ENCODE data around the gene USP10. TPM values are rescaled to one million over a fixed set of nuclear protein-coding genes. Genes with fewer than 3 reads are reported as not detected.

The USP10 gene, protein sequence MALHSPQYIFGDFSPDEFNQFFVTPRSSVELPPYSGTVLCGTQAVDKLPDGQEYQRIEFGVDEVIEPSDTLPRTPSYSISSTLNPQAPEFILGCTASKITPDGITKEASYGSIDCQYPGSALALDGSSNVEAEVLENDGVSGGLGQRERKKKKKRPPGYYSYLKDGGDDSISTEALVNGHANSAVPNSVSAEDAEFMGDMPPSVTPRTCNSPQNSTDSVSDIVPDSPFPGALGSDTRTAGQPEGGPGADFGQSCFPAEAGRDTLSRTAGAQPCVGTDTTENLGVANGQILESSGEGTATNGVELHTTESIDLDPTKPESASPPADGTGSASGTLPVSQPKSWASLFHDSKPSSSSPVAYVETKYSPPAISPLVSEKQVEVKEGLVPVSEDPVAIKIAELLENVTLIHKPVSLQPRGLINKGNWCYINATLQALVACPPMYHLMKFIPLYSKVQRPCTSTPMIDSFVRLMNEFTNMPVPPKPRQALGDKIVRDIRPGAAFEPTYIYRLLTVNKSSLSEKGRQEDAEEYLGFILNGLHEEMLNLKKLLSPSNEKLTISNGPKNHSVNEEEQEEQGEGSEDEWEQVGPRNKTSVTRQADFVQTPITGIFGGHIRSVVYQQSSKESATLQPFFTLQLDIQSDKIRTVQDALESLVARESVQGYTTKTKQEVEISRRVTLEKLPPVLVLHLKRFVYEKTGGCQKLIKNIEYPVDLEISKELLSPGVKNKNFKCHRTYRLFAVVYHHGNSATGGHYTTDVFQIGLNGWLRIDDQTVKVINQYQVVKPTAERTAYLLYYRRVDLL
- total RNA-seq (31.8 and 48.6 TPM in 2 replicates), polyA plus RNA-seq (59.1 and 70.2 TPM in 2 replicates), polyA minus RNA-seq (ENCODE audit: low replicate concordance) (261 and 483 TPM in 2 replicates)
- polyA plus RNA-seq (2012): 62.9 and 68.5 TPM in 2 replicates

GRCh38 chr16:84699712-84700445 lies at the start of gene USP10:
USP10 (plus strand) TSS chr16:84700000; CDS start chr16:84700091, 91 bp downstream.
- H3K79me2 ChIP-seq (ENCODE audit: control insufficient read depth, insufficient read depth, low read length): peaks cover 48% of the 10 kb centered on the region
- peak; percentile 59 to 64 for DNase-seq (ENCODE audit: low read depth in 2 of 2)

GRCh38 chr16:84650062-84650991 lies 49.5 kb upstream of the USP10 start:
- Histone ChIP-seq H3K36me3 (ENCODE audit: control insufficient read depth, insufficient read depth, low read length) (peaks cover 2% of the 10 kb centered on the region), H3K79me2 (ENCODE audit: control insufficient read depth, insufficient read depth, low read length) (peaks cover 17% of the 10 kb centered on the region), H3K27ac (ENCODE audit: insufficient read depth, low read length) (no peak overlapping the region), H3K27me3 (ENCODE audit: control insufficient read depth, insufficient read depth, low read length) (no peaks in the 10 kb centered on the region), H4K20me1 (ENCODE audit: control insufficient read depth, extremely low read depth, insufficient read depth, low read length) (no peaks in the 10 kb centered on the region), H2AFZ (ENCODE audit: low read length) (no peak overlapping the region), H3K9me3 (ENCODE audit: control insufficient read depth, insufficient read depth, low read depth, low read length) (no peaks in the 10 kb centered on the region), H3K4me1 (ENCODE audit: control insufficient read depth, extremely low read depth, insufficient read depth, low read length) (peaks cover 3% of the 10 kb centered on the region), H3K4me3 (replicated peaks in 1 of 4; ENCODE audit: control extremely low read depth in 1 of 4, insufficient read depth in 1 of 4, low read depth in 3 of 4, low read length in 4 of 4) (peak overlapping the region in 1 of 4 experiments; percentile 20), H3K9ac (ENCODE audit: insufficient read depth, low read length) (no peak overlapping the region), H3K4me2 (ENCODE audit: extremely low read depth, insufficient read depth, low read length) (no peak overlapping the region)
- TF ChIP-seq CTCF (conservative IDR thresholded peaks at IDR 0.05 in 1 of 2, IDR thresholded peaks at IDR 0.05 in 1 of 2; ENCODE audit: low read depth in 1 of 2, low read length in 2 of 2) (no peak), EZH2 (IDR thresholded peaks at IDR 0.05; ENCODE audit: low read length, missing control alignments) (no peak)
- peak; percentile 23 to 80 for DNase-seq (ENCODE audit: low read depth in 2 of 2)

More at GRCh38 chr16:84699712-84700445, at the start of gene USP10:
- Histone ChIP-seq H3K27ac (ENCODE audit: insufficient read depth, low read length) (peak within 1 kb of the TSS; percentile 79), H3K36me3 (ENCODE audit: control insufficient read depth, insufficient read depth, low read length) (no peaks in the 10 kb centered on the region), H3K9me3 (ENCODE audit: control insufficient read depth, insufficient read depth, low read depth, low read length) (no peaks in the 10 kb centered on the region), H2AFZ (ENCODE audit: low read length) (peak within 1 kb of the TSS; percentile 71), H3K4me1 (ENCODE audit: control insufficient read depth, extremely low read depth, insufficient read depth, low read length) (peaks cover 5% of the 10 kb centered on the region), H3K4me3 (replicated peaks in 1 of 4; ENCODE audit: control extremely low read depth in 1 of 4, insufficient read depth in 1 of 4, low read depth in 3 of 4, low read length in 4 of 4) (peak within 1 kb of the TSS; percentile 79 to 90 (median 80)), H3K9ac (ENCODE audit: insufficient read depth, low read length) (peak within 1 kb of the TSS; percentile 88), H4K20me1 (ENCODE audit: control insufficient read depth, extremely low read depth, insufficient read depth, low read length) (no peaks in the 10 kb centered on the region), H3K27me3 (ENCODE audit: control insufficient read depth, insufficient read depth, low read length) (no peaks in the 10 kb centered on the region), H3K4me2 (ENCODE audit: extremely low read depth, insufficient read depth, low read length) (peak within 1 kb of the TSS; percentile 93)
- no peak for TF ChIP-seq EZH2 (IDR thresholded peaks at IDR 0.05; ENCODE audit: low read length, missing control alignments)

- H2AFZ ChIP-seq (ENCODE audit: low read length): no peak overlapping the region
- DNase-seq (ENCODE audit: low read depth in 2 of 2): no peak
- H3K9ac ChIP-seq (ENCODE audit: insufficient read depth, low read length): no peak overlapping the region
- H3K4me3 ChIP-seq (replicated peaks in 1 of 4; ENCODE audit: control extremely low read depth in 1 of 4, insufficient read depth in 1 of 4, low read depth in 3 of 4, low read length in 4 of 4): no peak overlapping the region
- H4K20me1 ChIP-seq (ENCODE audit: control insufficient read depth, extremely low read depth, insufficient read depth, low read length): no peaks in the 10 kb centered on the region
- H3K36me3 ChIP-seq (ENCODE audit: control insufficient read depth, insufficient read depth, low read length): peaks cover 13% of the 10 kb centered on the region
- H3K4me1 ChIP-seq (ENCODE audit: control insufficient read depth, extremely low read depth, insufficient read depth, low read length): peaks cover 3% of the 10 kb centered on the region
- H3K27me3 ChIP-seq (ENCODE audit: control insufficient read depth, insufficient read depth, low read length): no peaks in the 10 kb centered on the region
- peaks cover 17% of the 10 kb centered on the region for H3K79me2 ChIP-seq (ENCODE audit: control insufficient read depth, insufficient read depth, low read length)
- H3K9me3 ChIP-seq (ENCODE audit: control insufficient read depth, insufficient read depth, low read depth, low read length): no peaks in the 10 kb centered on the region
- TF ChIP-seq CTCF (conservative IDR thresholded peaks at IDR 0.05 in 1 of 2, IDR thresholded peaks at IDR 0.05 in 1 of 2; ENCODE audit: low read depth in 1 of 2, low read length in 2 of 2) (no peak), EZH2 (IDR thresholded peaks at IDR 0.05; ENCODE audit: low read length, missing control alignments) (no peak)
- H3K4me2 ChIP-seq (ENCODE audit: extremely low read depth, insufficient read depth, low read length): no peak overlapping the region
- no peak overlapping the region for H3K27ac ChIP-seq (ENCODE audit: insufficient read depth, low read length)
Observed at GRCh38 chr16:84652566-84652965, 47.2 kb upstream of the USP10 start.
